ENCODE results near the gene TXLNB.
"Not testable (repeated sequence)": the region's sequence is repeated elsewhere in the genome, so short reads cannot be mapped to it uniquely, and the experiment has no call there.

Gene TXLNB

DNA sequence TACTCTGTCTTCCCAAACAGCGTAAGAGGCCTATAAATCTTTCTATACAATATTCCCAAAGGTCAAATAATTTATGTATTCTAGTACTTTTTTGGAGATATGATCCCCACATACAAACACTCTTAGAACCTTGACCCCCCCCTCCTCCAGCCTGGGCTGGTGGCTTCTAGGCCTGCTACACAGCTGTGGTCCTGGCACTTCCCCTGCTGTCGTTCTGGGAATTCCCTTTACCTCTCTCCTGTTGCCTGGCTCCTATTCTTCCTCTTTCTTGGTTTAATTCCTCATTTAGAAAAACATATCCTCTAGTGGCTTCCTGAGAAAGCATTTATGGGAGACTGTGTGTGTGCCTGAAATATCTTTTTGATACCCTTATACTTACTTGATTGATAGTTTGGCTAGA lies 4.1 kb upstream of the TXLNB start:
- Histone ChIP-seq H3K36me3 (no peaks in the 10 kb centered on the region), H3K27ac (no peak overlapping the region), H3K27me3 (ENCODE audit: insufficient read depth, low read depth, severe bottlenecking) (no peaks in the 10 kb centered on the region), H3K9me3 (ENCODE audit: severe bottlenecking) (no peaks in the 10 kb centered on the region), H3K4me3 (ENCODE audit: low read depth, low read length) (no peak overlapping the region)
- TF ChIP-seq, protein P1, sequence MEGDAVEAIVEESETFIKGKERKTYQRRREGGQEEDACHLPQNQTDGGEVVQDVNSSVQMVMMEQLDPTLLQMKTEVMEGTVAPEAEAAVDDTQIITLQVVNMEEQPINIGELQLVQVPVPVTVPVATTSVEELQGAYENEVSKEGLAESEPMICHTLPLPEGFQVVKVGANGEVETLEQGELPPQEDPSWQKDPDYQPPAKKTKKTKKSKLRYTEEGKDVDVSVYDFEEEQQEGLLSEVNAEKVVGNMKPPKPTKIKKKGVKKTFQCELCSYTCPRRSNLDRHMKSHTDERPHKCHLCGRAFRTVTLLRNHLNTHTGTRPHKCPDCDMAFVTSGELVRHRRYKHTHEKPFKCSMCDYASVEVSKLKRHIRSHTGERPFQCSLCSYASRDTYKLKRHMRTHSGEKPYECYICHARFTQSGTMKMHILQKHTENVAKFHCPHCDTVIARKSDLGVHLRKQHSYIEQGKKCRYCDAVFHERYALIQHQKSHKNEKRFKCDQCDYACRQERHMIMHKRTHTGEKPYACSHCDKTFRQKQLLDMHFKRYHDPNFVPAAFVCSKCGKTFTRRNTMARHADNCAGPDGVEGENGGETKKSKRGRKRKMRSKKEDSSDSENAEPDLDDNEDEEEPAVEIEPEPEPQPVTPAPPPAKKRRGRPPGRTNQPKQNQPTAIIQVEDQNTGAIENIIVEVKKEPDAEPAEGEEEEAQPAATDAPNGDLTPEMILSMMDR (IDR thresholded peaks at IDR 0.05; ENCODE audit: low read depth, low read length), result no peak
- DNase-seq, result no peak

GRCh38 chr6:139294090-139294489 lies 2.3 kb upstream of the TXLNB start:
- no peak overlapping the region for H3K27ac ChIP-seq
- TF ChIP-seq, protein P1 (IDR thresholded peaks at IDR 0.05; ENCODE audit: low read depth, low read length), result no peak
- H3K27me3 ChIP-seq (ENCODE audit: insufficient read depth, low read depth, severe bottlenecking), result no peaks in the 10 kb centered on the region
- no peak for DNase-seq
- no peaks in the 10 kb centered on the region for H3K9me3 ChIP-seq (ENCODE audit: severe bottlenecking)
- H3K4me3 ChIP-seq (ENCODE audit: low read depth, low read length), result no peak overlapping the region
- H3K36me3 ChIP-seq, result no peaks in the 10 kb centered on the region

DNA sequence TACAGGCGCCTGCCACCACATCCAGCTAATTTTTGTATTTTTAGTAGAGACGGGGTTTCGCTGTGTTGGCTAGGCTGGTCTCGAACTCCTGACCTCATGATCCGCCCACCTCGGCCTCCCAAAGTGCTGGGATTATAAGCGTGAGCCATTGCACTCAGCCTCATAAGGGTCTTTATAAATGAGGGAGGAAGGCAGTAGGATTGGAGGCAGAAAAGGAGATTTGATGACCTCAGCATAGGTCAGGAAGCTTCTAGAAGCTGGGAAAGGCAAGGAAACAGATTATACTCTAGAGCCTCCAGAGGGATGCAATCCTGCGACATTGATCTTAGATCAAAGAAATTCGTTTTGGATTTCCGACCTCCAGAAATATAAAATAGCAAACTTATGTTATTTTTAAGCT lies 1.4 kb upstream of the TXLNB start:
- not testable (repeated sequence) for DNase-seq, H3K27ac ChIP-seq

DNA sequence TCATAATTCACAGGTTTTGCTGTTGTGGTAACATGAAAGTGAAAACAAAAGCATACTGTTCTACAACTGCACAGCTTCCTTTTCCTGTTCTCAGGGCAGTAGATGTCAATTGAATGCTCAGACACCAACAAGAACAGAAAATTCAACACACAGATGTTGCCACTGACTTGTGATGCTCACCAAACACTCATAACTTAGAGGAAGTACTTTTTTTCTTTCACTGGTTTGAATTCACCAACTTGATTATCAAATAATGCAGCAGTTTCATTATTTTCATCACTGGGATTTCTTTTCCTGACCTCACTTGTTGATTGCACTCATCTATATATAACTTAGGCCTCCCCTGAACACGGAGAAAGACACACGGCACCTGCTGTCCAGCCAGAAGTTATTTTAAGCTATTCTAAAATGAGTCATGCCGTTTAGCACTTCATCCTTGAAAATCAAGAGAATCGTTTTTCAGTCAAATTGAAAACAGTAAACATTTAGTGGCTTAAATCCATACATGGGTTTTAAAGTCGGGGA lies 949 bp downstream of the TXLNB start:
- H3K27ac ChIP-seq, result no peak overlapping the region
- no peaks in the 10 kb centered on the region for H3K9me3 ChIP-seq (ENCODE audit: severe bottlenecking)
- no peaks in the 10 kb centered on the region for H3K36me3 ChIP-seq
- DNase-seq, result no peak
- TF ChIP-seq, protein P1 (IDR thresholded peaks at IDR 0.05; ENCODE audit: low read depth, low read length), result no peak
- no peaks in the 10 kb centered on the region for H3K27me3 ChIP-seq (ENCODE audit: insufficient read depth, low read depth, severe bottlenecking)
- H3K4me3 ChIP-seq (ENCODE audit: low read depth, low read length), result no peak overlapping the region

More for the DNA sequence above, 1.4 kb upstream of the TXLNB start:
- H3K36me3 ChIP-seq; H3K4me3 ChIP-seq (ENCODE audit: low read depth, low read length); H3K27me3 ChIP-seq (ENCODE audit: insufficient read depth, low read depth, severe bottlenecking); H3K9me3 ChIP-seq (ENCODE audit: severe bottlenecking): not testable (repeated sequence)

DNA sequence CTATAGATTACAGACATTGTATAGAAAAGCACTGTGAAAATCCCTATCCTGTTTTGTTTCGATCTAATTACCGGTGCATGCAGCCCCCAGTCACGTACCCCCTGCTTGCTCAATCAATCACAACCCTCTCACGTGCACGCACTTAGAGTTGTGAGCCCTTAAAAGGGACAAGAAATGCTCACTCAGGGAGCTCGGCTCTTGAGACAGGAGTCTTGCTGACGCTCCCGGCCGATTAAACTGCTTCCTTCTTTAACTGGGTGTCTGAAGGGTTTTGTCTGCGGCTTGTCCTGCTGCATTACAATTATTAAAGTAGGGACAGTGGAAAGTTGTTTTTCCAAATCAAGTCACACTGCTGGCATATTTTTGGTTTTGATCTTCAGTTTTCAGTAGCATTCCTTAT lies 2.6 kb downstream of the TXLNB start:
- no peak overlapping the region for H3K27ac ChIP-seq

DNA sequence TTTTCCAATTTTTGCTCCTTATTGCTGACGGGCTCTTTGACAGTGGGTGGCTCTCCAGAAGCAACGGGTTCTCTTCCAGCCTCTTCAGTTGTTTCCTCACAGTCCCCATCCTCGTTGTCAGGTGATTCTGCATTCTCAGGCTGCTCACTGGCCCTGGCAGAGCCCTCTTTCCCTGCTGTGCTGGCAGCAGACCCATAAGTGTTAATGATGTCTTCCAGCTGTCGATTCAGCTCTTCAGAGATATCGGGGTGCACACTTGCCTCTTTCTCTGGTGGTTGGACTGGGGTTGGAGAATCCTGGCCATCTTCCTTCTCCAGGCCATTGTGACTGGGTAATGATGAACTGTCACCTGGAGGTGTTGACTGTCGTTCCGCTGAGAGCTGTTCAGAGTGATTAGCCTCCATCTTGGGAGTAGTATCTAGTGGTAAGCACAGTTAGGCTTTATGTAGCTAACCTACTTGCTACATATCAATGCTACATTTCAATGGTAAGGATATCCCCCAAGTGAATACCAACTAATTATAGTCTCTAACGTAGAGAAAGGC lies 3.2 kb downstream of the TXLNB start:
- Histone ChIP-seq H3K27me3 (ENCODE audit: insufficient read depth, low read depth, severe bottlenecking) (no peaks in the 10 kb centered on the region), H3K9me3 (ENCODE audit: severe bottlenecking) (no peaks in the 10 kb centered on the region), H3K4me3 (ENCODE audit: low read depth, low read length) (no peak overlapping the region), H3K27ac (no peak overlapping the region), H3K36me3 (no peaks in the 10 kb centered on the region)
- TF ChIP-seq, protein P1 (IDR thresholded peaks at IDR 0.05; ENCODE audit: low read depth, low read length), result no peak
- DNase-seq, result no peak

More for the DNA sequence above, 2.6 kb downstream of the TXLNB start:
- Histone ChIP-seq H3K27me3 (ENCODE audit: insufficient read depth, low read depth, severe bottlenecking) (no peaks in the 10 kb centered on the region), H3K9me3 (ENCODE audit: severe bottlenecking) (no peaks in the 10 kb centered on the region), H3K36me3 (no peaks in the 10 kb centered on the region), H3K4me3 (ENCODE audit: low read depth, low read length) (no peak overlapping the region)
- DNase-seq, result no peak
- TF ChIP-seq, protein P1 (IDR thresholded peaks at IDR 0.05; ENCODE audit: low read depth, low read length), result no peak

Measured in WERI-Rb-1 (cell line).